ACC112 (cell line): ENCODE measurements around the gene DLEC1.

Experiments
- H2AFZ ChIP-seq: fragments of 200-600 bp; sonication (generic); one replicate; pipeline ENCODE4 v1.6.0; 2017; ENCODE audit warnings: antibody characterized with exemption, low read length; ENCODE audit not compliant: unreplicated experiment
- H3K27ac ChIP-seq: fragments of 200-600 bp; sonication (generic); 2 replicates; pipeline ENCODE4 v1.5.1; 2014; ENCODE audit warnings: low read depth, mild to moderate bottlenecking, antibody characterized with exemption, low read length, moderate library complexity
- H3K27me3 ChIP-seq: fragments of 200-600 bp; sonication (generic); 2 replicates; pipeline ENCODE4 v1.6.1; 2014; ENCODE audit warnings: mild to moderate bottlenecking, antibody characterized with exemption, low read length, moderate library complexity, mixed read lengths; ENCODE audit not compliant: insufficient read depth
- H3K36me3 ChIP-seq: fragments of 200-600 bp; sonication (generic); 2 replicates; pipeline ENCODE4 v1.6.1; 2016; ENCODE audit warnings: mild to moderate bottlenecking, antibody characterized with exemption, low read length, moderate library complexity, mixed read lengths; ENCODE audit not compliant: insufficient read depth
- H3K4me1 ChIP-seq: fragments of 200-600 bp; sonication (generic); one replicate; pipeline ENCODE4 v1.6.1; 2016; ENCODE audit warnings: low read length, mixed read lengths; ENCODE audit not compliant: insufficient read depth, unreplicated experiment, control insufficient read depth
- H3K4me3 ChIP-seq: fragments of 200-600 bp; sonication (generic); 2 replicates; pipeline ENCODE4 v1.5.1; 2014; ENCODE audit warnings: mild to moderate bottlenecking, low read depth, low read length
- H3K79me2 ChIP-seq: fragments of 200-600 bp; sonication (generic); one replicate; pipeline ENCODE4 v1.6.0; 2016; ENCODE audit warnings: low read length; ENCODE audit not compliant: control insufficient read depth, unreplicated experiment, insufficient read depth

DLEC1 gene

GRCh38 chr3:38101811-38102443 lies 62.9 kb downstream of the DLEC1 start:
- Histone ChIP-seq H3K4me3 (no peak overlapping the region), H3K4me1 (no peaks in the 10 kb centered on the region), H3K36me3 (no peaks in the 10 kb centered on the region), H2AFZ (no peak overlapping the region), H3K27ac (no peak overlapping the region), H3K27me3 (peaks cover 55% of the 10 kb centered on the region), H3K79me2 (no peaks in the 10 kb centered on the region)

GRCh38 chr3:38102444-38102814 lies 63.4 kb downstream of the DLEC1 start:
- H3K4me1 ChIP-seq: no peaks in the 10 kb centered on the region
- no peaks in the 10 kb centered on the region for H3K79me2 ChIP-seq
- no peaks in the 10 kb centered on the region for H3K36me3 ChIP-seq
- no peak overlapping the region for H3K4me3 ChIP-seq
- H2AFZ ChIP-seq: no peak overlapping the region
- no peak overlapping the region for H3K27ac ChIP-seq
- H3K27me3 ChIP-seq: peaks cover 52% of the 10 kb centered on the region

GRCh38 chr3:38105525-38105924 lies 66.5 kb downstream of the DLEC1 start:
- Histone ChIP-seq H3K79me2 (no peaks in the 10 kb centered on the region), H3K27ac (no peak overlapping the region), H2AFZ (no peak overlapping the region), H3K4me3 (no peak overlapping the region), H3K27me3 (peaks cover 29% of the 10 kb centered on the region), H3K4me1 (no peaks in the 10 kb centered on the region), H3K36me3 (no peaks in the 10 kb centered on the region)

- no peak overlapping the region for H3K27ac ChIP-seq
- no peak overlapping the region for H2AFZ ChIP-seq
- no peaks in the 10 kb centered on the region for H3K79me2 ChIP-seq
- H3K36me3 ChIP-seq: no peaks in the 10 kb centered on the region
- no peaks in the 10 kb centered on the region for H3K4me1 ChIP-seq
- peaks cover 16% of the 10 kb centered on the region for H3K27me3 ChIP-seq
- no peak overlapping the region for H3K4me3 ChIP-seq
These were observed 69.1 kb downstream of the DLEC1 start for GRCh38 chr3:38107911-38108648.

GRCh38 chr3:38108649-38109579 lies 69.9 kb downstream of the DLEC1 start:
- H2AFZ ChIP-seq: no peak overlapping the region

GRCh38 chr3:38109580-38110313 lies 70.7 kb downstream of the DLEC1 start:
- Histone ChIP-seq H3K27ac (no peak overlapping the region), H3K79me2 (no peaks in the 10 kb centered on the region), H3K4me1 (no peaks in the 10 kb centered on the region), H3K27me3 (peaks cover 4% of the 10 kb centered on the region), H2AFZ (no peak overlapping the region), H3K36me3 (no peaks in the 10 kb centered on the region), H3K4me3 (no peak overlapping the region)

More at GRCh38 chr3:38108649-38109579, 69.9 kb downstream of the DLEC1 start:
- peaks cover 8% of the 10 kb centered on the region for H3K27me3 ChIP-seq
- no peaks in the 10 kb centered on the region for H3K4me1 ChIP-seq
- H3K27ac ChIP-seq: no peak overlapping the region
- H3K79me2 ChIP-seq: no peaks in the 10 kb centered on the region
- no peaks in the 10 kb centered on the region for H3K36me3 ChIP-seq
- H3K4me3 ChIP-seq: no peak overlapping the region

GRCh38 chr3:38110314-38111050 lies 71.5 kb downstream of the DLEC1 start:
- Histone ChIP-seq H3K4me3 (no peak overlapping the region), H3K4me1 (no peaks in the 10 kb centered on the region), H3K79me2 (no peaks in the 10 kb centered on the region), H3K27me3 (0 out of 2 replicates have a peak, but pooled peaks cover 2% of the 10 kb centered on the region), H3K36me3 (no peaks in the 10 kb centered on the region), H3K27ac (no peak overlapping the region), H2AFZ (no peak overlapping the region)

- Histone ChIP-seq H3K27ac (no peak overlapping the region), H3K79me2 (no peaks in the 10 kb centered on the region), H3K4me1 (no peaks in the 10 kb centered on the region), H3K36me3 (no peaks in the 10 kb centered on the region), H3K4me3 (no peak overlapping the region), H2AFZ (no peak overlapping the region), H3K27me3 (0 out of 2 replicates have a peak, but pooled peaks cover 2% of the 10 kb centered on the region)
These were observed 72.2 kb downstream of the DLEC1 start for GRCh38 chr3:38111201-38111600.

- Histone ChIP-seq H3K27ac (no peak overlapping the region), H3K79me2 (no peaks in the 10 kb centered on the region), H3K36me3 (no peaks in the 10 kb centered on the region), H3K4me1 (no peaks in the 10 kb centered on the region), H2AFZ (no peak overlapping the region), H3K27me3 (0 out of 2 replicates have a peak, but pooled peaks cover 2% of the 10 kb centered on the region), H3K4me3 (no peak overlapping the region)
These were observed 72.8 kb downstream of the DLEC1 start for GRCh38 chr3:38111696-38112377.
